ENCODE measurements around the gene JAKMIP3.
A peak's percentile ranks its signal among the peaks of the same experiment; 100 is the strongest.

The JAKMIP3 gene

DNA sequence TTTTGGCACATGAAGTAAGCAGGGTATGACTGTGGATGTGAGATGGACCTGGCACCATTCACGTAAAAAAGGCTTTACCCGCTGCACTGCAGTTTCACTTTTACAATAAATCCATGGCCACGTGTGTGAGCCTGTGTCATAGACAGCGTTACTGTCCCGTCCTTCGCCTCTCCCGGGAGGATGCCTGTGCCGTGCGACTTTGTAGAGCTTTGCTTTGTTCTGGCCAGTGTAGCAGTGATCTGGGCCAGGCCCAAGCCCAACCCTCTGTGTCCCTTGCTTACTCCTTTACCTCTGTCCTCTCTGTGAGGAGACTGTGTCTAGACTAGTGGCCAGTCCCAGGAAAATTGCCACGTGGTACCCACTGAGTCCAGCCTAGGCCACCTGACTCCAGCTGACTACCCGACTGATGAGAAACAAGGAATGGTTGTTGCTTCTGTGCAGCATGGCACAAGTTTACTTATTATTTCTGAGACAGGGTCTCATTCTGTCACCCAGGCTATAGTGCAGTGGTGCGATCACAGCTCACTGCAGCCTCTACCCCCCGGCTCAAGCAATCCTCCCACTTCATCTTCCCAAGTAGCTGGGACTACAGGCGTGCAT is 48.1 kb downstream of the JAKMIP3 start:
- peak; percentile 7 for DNase-seq

DNA sequence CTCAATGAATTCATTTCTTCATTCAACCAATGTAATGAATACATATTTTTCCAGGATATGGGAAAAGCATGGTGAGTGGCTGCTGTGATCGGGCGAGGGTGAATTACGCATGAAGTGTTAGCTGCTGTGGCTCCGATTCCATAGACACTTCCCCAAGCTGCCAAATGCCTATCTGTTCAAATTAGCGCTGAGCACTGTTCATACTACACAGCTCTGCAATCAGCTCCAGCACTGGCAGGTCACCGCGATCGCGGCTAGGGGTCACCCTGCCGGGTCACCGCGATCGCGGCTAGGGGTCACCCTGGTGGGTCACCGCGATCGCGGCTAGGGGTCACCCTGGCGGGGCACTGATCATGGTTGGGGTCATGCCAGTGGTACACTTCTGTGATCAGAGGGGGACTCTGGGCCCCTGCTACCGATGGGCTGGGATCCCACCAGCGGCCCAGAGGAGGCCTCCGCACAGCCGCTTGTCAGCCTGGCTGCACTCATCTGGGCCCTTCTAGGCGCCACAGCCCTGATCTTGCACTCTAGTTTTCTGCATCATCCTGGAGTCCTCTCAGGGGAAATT is 49.3 kb downstream of the JAKMIP3 start:
- peak; percentile 8 for DNase-seq

Data from activated CD8-positive, alpha-beta memory T cell treated with anti-CD3 and anti-CD28 coated beads, Interleukin-2, amount 50 U/mL, for 4 hours (primary cell).